HG03457 (cell line): ENCODE results near the gene CYP4A22.
"Not testable (repeated sequence)": the region's sequence is repeated elsewhere in the genome, so short reads cannot be mapped to it uniquely, and the experiment has no call there.

ENCODE experiments used
- ATAC-seq: cut with Tn5 transposase; IDR thresholded peaks from one replicate; pipeline ENCODE4 v1.9.1; 2021; ENCODE audit warnings: moderate number of reproducible peaks; ENCODE audit not compliant: unreplicated experiment

The CYP4A22 gene

DNA sequence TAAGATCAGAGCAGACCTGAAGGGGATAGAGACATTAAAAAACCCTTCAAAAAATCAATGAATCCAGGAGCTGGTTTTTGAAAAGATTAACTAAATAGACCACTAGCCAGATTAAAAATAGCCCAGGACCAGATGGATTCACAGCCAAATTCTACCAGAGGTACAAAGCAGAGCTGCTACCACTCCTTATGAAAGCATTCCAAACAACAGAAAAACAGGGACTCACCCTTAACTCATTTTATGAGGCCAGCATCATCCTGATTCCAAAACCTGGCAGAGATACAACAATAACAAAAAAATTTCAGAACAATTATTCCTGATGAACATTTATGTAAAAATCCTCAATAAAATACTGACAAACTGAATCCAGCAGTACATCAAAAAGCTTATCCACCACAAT is 19.2 kb downstream of the CYP4A22 start:
- ATAC-seq, result not testable (repeated sequence)

DNA sequence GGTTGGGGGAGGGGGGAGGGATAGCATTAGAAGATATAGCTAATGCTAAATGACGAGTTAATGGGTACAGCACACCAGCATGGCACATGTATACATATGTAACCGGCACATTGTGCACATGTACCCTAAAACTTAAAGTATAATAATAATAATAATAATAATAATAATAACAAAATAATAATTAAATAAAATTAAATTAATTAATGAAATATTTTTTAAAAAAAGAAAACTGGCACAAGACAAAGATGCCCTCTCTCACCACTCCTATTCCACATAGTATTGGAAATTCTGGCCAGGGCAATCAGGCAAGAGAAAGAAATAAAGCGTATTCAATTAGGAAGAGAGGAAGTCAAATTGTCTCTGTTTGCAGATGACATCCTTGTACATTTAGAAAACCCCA is 20.7 kb downstream of the CYP4A22 start:
- ATAC-seq, result not testable (repeated sequence)

DNA sequence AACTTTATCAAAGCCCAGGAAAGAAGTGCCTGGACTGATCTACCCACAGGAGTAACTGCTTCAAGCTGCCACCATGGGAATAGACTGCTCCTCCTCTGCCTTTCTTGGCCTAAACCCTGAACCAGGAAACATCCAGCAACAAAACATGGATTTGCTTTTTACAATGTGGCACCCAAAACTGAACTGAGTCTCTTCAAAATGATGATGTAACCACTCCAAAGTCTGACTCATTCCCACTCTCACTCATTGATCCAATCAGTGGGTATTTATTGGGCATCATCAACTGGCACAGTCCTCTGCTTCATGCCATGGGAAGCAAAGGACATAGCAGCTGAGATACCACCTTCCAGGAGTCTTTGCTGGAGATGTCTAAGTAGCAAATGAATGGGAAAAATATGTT is 23.5 kb downstream of the CYP4A22 start:
- no peak for ATAC-seq

DNA sequence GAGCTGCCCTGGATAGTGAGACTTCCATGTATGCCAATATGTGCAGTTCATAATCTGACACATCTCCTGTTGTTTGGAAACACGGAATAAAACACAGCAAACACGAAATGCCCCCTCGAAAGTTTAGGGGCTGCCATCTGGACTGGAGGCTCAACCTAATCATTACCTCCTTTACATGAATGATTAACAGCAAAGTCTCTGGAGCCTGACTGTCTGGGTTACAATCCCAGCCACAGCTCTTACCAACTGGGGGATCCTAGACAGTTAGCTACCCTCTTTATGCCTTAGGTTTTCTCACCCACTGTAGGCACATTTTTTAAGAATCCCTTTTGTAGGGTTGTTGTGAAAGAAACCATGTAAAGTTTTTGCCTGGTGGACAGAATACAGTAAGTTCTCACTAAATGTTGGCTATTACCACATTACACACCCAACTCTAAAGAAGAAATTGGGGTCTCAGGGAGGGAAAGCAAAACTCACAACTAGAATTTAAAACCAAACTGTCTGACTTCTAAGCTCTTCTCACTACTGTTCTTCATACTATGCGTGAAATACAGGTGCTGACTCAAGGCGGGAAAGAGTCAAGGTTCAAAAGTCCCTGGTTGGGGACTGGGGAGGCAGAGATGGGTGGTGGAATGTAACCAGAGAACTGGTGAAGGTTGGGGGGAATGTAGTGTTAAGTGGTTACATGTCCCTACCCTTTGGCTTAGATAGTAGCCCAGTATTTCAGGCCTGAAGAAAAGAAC is 24.2 kb downstream of the CYP4A22 start:
- ATAC-seq, result no peak

DNA sequence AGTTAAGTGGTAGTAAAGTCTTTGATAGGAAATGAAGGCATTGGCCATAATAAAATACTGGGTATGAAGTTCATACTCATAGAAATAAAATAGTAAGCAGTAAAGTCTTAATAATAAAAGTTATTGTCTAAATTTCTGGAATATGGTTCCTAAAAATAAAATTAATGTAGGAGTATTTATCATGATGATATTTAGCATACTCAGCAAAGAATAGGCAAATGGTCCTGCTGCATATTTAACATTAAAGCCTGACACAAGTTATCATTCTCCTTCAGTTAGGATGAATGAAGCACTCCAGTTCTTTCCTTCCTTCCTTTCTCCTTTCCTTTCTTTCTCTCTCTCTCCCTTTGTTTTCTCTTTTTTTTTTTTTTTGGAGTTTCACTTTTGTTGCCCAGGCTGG is 27.3 kb downstream of the CYP4A22 start:
- ATAC-seq, result no peak

DNA sequence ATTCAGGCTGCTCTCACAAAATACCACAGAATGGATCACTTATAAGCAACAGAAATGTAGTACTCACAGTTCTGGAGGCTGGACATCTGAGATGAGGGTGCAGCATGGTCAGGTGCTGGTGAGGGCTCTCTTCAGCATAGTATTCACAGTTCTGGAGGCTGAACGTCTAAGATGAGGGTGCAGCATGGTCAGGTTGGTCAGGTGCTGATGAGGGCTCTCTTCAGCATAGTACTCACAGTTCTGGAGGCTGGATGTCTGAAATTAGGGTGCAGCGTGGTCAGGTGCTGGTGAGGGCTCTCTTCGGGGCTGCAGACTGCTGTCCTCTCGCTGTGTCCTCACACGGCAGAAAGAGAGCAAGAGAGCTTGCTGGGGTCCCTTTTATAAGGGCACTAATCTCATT is 35.5 kb downstream of the CYP4A22 start:
- ATAC-seq, result no peak

DNA sequence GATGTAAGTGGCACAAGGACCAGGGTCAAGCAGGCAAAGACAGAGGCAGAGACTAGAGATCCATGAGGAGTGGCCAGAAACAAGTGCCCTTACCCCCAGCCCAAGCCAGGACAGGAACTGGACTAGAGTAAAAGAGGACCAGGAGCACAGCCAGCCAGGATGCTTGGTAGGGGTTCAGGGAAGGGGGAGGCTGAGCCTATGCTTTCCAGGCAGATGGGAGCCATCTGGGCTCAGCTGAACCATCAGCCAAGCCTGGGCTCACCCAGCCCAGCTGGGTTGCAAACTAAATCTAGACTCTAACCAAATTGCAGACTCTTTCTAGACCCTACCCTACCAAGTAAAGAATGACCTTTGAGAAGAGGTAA is 37.4 kb downstream of the CYP4A22 start:
- ATAC-seq, result no peak

DNA sequence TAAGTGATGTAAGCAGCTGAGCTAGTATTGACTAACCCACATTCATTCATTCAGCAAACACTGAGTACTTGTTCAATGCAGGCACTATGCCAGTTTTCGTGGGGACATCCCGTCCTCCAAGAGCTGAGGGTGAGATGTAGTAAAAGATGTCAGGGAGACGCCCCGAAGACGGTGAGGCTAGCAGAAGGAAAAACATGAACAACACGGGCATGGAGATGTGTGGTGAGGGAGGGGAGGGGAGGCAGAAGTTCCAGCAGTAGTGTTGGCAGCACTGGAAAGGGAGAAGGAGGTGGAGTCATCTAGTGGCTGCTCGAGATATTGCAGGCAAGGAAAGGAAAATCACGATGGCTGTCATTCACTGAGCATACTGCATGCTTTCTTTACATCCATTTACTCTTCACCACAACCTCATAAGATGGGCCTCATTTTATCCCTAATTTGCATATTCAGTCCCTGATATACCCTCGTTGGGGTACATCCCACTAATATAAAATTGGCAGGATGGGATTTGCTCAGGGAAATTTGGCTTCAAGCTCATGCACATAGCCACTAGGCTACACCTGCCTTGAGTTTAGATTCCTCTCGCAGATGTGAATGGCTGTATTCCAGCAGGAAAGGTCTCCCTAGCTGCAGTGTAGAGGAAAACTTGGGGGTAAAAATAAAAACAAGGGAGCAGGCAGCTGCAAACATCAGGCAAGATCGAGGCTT is 38.1 kb downstream of the CYP4A22 start:
- no peak for ATAC-seq

DNA sequence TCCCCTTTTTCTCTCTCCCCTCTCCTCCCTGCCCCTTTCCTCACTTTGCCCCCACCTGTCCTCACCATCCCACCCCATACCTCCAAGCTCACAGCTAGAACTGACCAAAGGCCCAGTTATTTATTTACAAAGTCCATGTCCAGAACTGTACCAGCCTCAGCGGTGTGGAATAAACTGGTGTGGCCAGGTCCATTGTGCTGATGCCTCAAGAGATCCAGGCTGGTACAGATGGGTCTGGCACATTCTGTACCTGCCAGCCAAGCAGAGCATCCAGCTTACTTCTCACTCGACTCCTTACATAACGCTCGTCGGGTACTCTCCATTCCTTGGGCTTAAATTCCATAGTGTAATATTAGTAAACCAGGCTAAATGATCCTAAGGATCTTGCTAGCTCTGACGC is 40.8 kb downstream of the CYP4A22 start:
- no peak for ATAC-seq

DNA sequence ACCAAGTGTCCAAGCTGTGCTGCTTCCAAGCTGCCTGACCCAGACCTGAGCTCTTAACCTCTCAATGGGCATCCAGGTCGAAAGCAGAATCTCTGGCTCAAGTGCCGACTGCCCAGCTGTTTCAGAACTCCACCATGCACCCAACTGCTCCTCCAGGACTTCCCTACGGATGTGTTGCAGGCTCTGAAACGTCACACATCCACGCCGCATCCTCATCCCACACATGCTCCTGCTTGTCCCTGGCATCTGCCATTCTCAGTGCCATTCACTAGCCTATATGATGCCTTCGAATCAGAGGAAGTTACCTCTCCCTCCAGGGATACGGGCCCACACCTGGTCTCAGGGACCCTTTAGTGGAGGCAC is 41.4 kb downstream of the CYP4A22 start:
- ATAC-seq, result no peak

DNA sequence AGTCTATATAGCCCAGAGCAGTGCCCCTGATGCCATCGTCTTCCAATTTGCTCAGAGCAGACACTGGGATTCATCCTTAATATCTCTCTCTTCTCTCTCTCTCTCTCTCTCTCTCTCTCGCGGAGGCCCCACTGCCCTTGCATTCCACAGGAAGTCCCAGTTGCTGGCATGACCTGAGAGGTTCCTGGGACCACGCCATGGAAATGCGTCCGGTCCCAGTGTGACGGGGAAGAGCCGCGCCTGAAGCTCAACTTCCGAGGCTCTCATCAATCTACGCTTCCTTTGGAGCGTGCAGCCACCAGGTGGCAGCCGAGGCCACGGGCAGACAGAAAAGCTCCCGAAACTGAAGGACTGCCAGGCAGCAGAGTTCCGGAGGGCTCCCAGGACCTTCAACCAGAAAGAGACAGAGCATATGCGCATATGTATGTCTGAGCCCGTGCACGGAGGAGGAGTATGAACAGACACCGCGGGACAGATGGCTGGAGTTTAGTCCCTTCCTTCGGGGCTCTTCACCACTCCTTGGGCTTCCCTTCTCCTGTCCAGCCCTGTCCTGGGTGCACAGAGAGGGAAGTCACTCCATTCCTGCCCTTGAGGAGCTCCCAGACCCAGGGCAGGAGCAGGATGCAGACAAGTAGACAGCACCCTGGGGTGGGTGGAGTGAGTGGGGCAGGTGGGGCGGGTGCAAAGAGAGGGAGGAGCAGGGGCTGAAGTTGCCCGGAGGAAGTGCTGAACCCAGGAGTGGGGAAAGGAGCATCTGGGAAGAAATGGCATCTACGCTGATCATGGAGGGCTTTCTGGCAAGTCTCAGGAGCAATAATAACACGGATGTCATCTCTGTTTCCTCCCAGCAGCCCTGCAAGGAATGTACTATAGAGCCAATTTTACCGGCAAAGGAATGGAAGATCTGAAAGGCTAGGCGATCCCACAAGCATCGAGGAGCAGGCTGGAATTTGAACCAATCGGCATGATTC is 42.1 kb downstream of the CYP4A22 start:
- peak; percentile 78 for ATAC-seq

DNA sequence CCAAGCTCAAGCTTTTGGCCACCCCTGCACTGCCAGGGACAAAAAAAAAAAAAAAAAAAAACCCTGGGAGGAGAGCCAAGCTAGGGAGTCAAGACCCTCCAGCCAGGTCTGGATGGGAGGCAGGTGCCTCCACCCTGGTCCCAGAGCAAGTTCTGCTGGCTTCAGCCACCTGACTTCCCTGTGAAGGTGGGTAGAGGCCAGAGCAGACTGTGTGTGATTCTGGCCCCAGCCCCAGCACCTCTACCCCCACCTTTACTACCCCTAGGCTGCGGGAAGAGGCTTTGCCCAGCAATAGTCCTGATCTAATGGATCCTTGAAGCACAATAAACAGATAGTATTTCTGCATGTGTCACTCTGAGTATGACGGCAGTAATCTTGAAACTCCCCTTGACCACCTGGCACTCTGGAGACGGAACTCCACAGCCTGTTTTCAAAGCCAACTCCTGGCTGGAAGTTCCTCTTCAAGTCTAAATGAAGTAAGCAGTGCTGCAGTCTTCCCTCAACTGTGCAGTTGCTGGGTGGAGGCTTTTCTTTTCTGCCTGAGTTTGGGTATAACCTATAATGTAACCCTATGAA is 42.8 kb downstream of the CYP4A22 start:
- no peak for ATAC-seq

DNA sequence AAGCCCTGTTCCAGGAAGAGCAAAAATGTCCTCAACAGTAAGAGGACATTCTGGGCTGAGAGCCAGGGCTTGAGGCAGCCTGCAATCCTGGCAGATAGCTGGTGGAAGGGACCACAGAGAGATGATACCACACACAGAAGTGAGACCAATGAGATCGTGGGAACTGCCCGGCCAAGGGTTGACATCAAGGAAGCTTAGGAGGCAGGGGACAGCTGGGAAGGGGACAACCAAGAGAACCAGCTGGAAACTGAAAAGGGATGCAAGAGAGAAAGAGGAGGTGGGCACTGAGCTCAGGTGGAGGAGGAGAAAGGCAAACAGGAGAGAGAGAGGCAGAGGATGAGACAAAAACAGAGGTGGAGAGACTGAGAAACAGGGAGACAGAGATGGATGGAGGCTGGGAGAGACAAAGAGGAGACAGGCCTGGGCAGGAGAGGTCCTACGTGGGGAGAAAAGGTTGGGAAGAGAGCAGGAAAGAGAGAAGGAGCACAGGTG is 43.4 kb downstream of the CYP4A22 start:
- ATAC-seq, result no peak

DNA sequence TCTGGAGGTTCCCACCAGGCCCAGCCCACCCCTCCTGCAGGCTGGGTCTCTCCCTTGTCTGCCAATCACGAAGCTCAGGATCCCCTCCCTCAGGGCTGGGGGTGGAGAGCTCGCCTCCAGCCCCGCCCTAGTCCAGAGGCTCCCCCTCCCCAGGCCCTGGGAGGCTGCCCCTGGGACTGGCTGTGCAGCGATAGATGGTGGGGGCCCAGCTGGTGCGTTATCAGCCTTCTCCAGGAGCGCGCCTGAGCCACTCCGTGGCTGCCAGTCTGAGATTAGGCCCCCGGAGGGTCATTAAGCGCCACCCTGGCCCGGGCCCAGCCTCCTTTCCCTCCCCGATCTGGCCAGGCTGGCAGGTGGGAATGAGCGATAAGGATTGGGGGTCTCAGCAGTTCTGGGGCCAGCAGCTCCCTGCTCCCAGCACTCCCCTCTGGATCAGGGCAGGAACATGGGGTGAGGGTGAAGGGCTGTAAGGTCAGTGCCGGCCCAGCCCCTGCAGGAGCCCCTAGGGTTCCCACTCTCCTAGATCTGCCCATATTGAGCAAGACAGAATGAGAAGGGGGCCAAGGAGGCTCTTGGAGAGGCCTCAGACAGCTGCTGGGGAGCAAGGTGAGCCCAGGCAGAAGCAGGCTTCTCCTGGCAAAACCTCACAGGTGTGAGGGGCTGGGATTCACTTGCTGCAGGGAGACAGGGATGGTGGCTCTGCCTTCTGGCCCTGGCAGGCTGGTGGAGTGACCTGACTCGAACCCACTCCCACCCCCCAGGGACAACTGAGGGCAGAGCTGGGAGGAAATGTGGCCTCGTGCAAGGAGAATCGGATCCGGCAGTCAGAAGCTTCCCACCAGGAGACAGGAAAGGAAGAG is 44.1 kb downstream of the CYP4A22 start:
- ATAC-seq, result no peak

DNA sequence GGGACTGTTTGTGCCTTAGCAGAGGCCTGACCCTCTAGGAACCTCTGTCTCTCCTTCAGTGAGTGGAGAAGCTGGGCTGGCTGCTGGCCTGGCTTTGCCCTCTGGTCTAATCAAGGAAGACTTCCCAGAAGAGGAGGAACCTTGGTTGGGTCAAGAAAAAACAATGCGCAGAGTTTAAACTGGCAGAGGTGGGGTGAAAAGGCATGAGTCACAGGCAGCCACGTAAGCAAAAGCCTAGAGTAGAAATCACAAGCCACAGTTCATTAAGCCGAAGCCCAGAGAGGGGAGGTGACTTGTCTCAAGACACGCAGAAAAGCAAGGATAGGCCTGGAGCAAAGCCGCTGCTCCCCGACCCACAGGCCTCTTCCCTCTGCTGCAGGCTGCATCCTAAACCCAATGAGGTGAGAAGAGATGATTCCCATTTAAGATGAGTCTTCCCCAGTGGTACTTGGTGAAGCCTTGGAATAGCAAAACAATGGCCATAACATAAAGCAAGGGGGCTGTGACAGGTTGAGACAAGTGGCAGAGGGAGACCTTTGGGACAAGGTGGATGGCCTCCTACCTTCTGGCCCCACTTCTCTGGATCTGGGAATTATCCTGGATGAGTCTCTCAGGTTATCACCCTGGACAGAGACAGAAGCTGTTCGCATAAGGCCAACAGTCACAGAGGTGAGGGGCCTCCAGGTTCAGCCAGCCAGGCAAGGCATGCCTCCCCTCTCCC is 44.9 kb downstream of the CYP4A22 start:
- ATAC-seq, result no peak

DNA sequence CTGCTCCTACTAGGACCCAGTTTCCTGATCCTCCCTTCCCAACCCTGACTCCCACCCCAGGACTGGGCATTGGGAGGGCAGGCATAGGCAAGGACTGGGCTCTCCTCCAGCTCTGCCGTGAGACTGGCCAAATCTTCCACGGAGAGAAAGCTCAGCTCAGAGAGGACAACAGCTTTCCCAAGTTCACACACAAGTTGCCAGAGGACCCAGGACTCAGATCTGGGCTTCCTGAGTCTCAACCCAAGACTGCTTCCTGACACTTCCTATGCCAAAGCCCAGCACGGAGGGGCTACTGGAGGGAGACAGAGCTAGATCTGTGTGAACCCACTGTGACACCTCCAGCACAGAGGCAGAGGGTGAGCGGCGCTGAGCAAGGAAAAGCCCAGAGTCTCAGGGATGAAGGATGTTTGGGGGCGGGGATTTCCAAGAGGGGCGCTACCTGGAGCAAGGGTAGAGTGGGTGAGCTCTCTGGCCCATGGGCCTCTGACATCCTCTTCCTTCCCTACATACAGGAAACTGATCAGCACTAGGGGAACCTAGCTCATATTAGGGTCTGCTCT is 45.5 kb downstream of the CYP4A22 start:
- ATAC-seq, result no peak

DNA sequence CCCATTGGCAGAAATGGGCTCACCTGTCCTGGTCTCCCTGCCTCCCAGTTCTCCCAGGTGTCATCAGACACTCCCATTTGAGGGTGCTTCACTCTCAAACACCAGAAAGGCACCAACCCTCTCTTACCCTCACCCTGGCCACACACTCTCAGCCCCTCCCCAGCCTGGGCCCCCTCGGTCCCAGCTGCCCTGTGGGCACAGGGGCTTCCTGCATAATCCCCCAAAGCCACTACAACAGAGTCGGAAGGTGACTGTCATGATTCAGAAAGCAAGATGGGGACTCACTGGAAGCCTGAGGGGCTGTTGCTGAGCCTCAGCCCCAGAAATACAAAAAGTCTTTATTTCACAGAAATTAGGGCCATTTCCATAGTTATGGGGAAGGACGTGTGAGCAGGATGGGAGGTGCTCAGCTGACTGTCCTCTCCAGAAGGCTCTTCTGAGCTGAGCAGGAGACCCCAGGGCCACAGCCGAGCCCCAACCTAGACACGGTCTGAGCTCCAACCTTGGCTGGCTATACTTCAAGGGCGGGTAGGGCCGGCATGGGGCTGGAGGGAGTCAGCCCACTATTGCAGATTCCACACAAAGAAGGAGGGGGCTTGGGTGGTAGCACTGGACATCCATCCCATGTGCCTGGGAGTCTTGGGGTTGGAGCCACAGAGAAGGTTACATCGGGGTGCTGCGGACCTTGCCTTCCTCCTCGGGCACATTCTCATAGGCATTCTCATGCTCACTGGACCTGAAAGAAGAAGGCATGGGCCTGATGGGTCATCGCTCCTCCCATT is 46.3 kb downstream of the CYP4A22 start:
- no peak for ATAC-seq

DNA sequence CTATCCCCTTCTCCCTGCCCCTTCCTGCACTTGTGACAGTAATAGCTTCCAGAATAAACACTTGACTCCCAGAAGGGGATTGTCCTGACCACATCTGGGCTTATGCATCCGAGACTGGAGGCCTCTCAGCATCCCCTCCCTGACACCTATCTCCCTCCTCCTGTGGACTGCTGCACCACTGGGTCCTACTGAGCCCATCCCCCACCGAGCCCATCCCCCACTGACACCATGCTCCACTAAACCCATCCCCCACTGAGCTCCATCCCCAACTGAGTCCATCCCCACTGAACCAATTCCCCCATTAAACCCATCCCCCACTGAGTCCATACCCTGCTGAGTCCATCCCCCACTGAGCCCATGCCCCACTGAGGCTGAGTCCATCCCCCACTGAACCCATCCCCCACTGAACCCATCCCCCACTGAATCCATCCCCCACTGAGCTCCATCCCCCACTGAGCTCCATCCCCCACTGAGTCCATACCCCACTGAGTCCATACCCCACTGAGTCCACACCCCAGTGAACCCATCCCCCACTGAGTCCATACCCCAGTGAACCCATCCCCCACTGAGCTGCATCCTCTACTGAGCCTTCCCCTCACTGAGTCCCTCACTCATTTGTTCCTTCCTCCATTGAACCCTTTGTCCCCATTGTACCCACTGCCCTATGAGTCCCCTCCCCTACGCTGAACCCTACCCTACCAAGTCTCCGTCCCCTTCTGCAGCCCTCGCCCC is 47.0 kb downstream of the CYP4A22 start:
- no peak for ATAC-seq
